ENCODE results near the gene PRAC2. TPM values are rescaled to one million over a fixed set of nuclear protein-coding genes. Genes with fewer than 3 reads are reported as not detected.

The PRAC2 gene
- total RNA-seq, 1 donor from 2014 or later, result not detected

- Histone ChIP-seq H3K9ac (ENCODE audit: low read length) (no peak overlapping the region), H3K36me3 (ENCODE audit: insufficient read depth, low read length) (no peaks in the 10 kb centered on the region), H2AFZ (ENCODE audit: low read depth, low read length) (no peak overlapping the region), H3K79me2 (ENCODE audit: insufficient read depth, low read length) (no peaks in the 10 kb centered on the region), H3K4me1 (ENCODE audit: insufficient read depth, low read length) (no peaks in the 10 kb centered on the region), H3K9me3 (ENCODE audit: insufficient read depth, low read depth, low read length) (peaks cover 10% of the 10 kb centered on the region), H3K4me3 (ENCODE audit: insufficient read depth, low read depth, low read length) (no peak overlapping the region), H3K4me2 (ENCODE audit: low read length) (no peak overlapping the region), H3K27ac (ENCODE audit: low read depth, low read length) (no peak overlapping the region), H3K27me3 (ENCODE audit: insufficient read depth, low read length) (peaks cover 86% of the 10 kb centered on the region), H4K20me1 (ENCODE audit: insufficient read depth, low read length) (peaks cover 9% of the 10 kb centered on the region)
- H3K36me3 Mint-ChIP-seq (ENCODE audit: low read depth, unreplicated experiment), result peaks cover 2% of the 10 kb centered on the region
- DNase-seq (ENCODE audit: low read depth) (no peak), FAIRE-seq (no peak)
- no peaks in the 10 kb centered on the region for H3K4me1 Mint-ChIP-seq (ENCODE audit: low read depth, unreplicated experiment)
- H3K27me3 Mint-ChIP-seq (ENCODE audit: low read depth, unreplicated experiment), result peaks cover 93% of the 10 kb centered on the region
- H3K4me3 Mint-ChIP-seq (ENCODE audit: unreplicated experiment), result no peak overlapping the region
- no peak overlapping the region for H3K27ac Mint-ChIP-seq (ENCODE audit: unreplicated experiment)
- H3K9me3 Mint-ChIP-seq (ENCODE audit: unreplicated experiment), result peaks cover 2% of the 10 kb centered on the region
- TF ChIP-seq EZH2 (IDR thresholded peaks at IDR 0.05; ENCODE audit: insufficient read depth, low read length) (no peak), CTCF (IDR thresholded peaks at IDR 0.05; ENCODE audit: insufficient read depth, low read depth, low read length) (no peak)
Observed at GRCh38 chr17:48718227-48718760, 4.7 kb upstream of the PRAC2 start.

DNA sequence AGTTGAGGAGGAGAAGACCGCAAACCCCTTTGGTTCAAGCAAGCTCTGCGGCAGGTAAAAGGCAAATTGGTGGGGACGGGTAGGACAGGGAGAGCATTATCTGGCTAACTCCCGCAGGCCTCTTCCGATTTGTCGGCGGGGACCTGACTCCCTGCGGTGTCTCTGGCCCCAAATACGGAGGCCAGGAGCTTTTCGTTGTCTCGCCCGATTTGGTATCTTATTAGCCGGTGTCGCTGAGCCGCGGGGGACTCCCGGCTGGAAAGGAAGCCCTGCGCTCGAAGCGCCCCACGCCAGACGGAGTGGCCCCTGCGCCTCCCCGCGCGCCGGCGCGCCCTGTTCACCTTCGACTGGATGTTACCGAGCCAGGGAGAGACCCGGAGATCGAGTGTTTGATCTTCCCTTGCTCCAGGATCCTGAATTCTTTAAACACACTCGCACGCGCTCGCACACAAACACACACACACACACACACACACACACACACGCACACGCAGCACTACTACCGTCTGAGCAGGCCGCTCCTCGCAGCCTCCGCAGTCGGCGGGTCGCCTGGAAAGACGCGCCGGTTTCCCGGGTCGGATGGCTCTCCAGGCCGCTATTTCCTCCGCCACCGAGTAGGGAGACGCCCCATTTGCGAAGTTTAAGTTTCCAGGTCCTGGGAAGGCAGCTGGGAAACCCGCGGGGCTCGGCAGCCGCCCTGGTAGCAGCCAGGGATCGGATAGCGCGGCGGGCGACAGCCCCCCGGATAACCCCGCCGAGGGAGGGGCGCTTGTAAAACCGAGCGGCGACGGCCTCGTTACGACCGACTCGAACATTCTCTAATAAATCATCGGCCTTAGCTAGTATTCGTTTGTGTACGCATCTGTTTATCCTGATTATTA lies 4.0 kb upstream of the PRAC2 start:
- Histone ChIP-seq H3K4me1 (ENCODE audit: insufficient read depth, low read length) (peaks cover 2% of the 10 kb centered on the region), H3K36me3 (ENCODE audit: insufficient read depth, low read length) (no peaks in the 10 kb centered on the region), H3K79me2 (ENCODE audit: insufficient read depth, low read length) (no peaks in the 10 kb centered on the region), H3K4me2 (ENCODE audit: low read length) (peak overlapping the region; percentile 46), H3K27ac (ENCODE audit: low read depth, low read length) (no peak overlapping the region), H3K27me3 (ENCODE audit: insufficient read depth, low read length) (peaks cover 89% of the 10 kb centered on the region), H3K4me3 (ENCODE audit: insufficient read depth, low read depth, low read length) (no peak overlapping the region), H3K9me3 (ENCODE audit: insufficient read depth, low read depth, low read length) (peaks cover 10% of the 10 kb centered on the region), H2AFZ (ENCODE audit: low read depth, low read length) (peak overlapping the region; percentile 45), H4K20me1 (ENCODE audit: insufficient read depth, low read length) (peaks cover 9% of the 10 kb centered on the region), H3K9ac (ENCODE audit: low read length) (no peak overlapping the region)
- TF ChIP-seq CTCF (IDR thresholded peaks at IDR 0.05; ENCODE audit: insufficient read depth, low read depth, low read length) (no peak), EZH2 (IDR thresholded peaks at IDR 0.05; ENCODE audit: insufficient read depth, low read length) (peak; percentile 100)
- Mint-ChIP-seq H3K27ac (ENCODE audit: unreplicated experiment) (no peak overlapping the region), H3K9me3 (ENCODE audit: unreplicated experiment) (peaks cover 2% of the 10 kb centered on the region), H3K4me3 (ENCODE audit: unreplicated experiment) (peak overlapping the region; percentile 62), H3K27me3 (ENCODE audit: low read depth, unreplicated experiment) (peaks cover 94% of the 10 kb centered on the region), H3K36me3 (ENCODE audit: low read depth, unreplicated experiment) (peaks cover 2% of the 10 kb centered on the region), H3K4me1 (ENCODE audit: low read depth, unreplicated experiment) (no peaks in the 10 kb centered on the region)
- DNase-seq (ENCODE audit: low read depth), result no peak
- FAIRE-seq, result no peak

Measured in astrocyte (in vitro differentiated cells and primary cell).